Measurements from ENCODE around the gene ADM.

DNA sequence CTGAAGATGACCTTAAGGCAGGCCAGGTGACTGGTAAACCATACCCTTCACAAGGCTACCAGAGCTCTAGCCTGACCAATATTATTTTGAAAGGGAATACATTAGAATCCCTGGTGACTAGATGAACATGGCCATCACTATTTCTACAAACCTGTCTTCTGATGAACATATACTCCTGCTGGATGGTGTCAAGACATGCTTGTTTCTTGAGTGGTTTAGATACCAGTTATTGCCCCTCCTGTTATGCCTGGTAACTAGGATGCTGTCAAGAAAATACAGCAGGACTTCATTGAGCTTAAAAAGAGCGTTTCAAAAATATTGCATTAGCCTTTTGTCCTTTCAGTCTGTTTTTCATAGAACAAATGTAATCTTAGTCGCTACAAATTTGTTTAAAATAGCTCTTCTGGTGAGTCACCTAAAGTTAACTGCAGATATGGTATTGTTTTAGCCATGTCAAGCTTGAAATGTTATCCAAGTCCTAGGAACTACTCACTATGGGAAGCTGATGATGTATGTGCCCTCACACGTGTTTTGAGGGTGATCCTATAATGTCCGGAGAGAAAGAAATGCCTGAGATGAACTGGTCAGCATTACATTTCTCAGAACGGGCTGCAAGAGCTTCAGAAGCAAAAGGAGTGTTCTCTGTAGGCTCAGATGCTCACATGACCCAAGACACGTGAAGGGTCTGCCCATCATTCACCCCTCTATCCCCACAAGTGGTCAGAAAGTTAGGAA is 20.6 kb downstream of the ADM start:
- TF ChIP-seq, protein P1, sequence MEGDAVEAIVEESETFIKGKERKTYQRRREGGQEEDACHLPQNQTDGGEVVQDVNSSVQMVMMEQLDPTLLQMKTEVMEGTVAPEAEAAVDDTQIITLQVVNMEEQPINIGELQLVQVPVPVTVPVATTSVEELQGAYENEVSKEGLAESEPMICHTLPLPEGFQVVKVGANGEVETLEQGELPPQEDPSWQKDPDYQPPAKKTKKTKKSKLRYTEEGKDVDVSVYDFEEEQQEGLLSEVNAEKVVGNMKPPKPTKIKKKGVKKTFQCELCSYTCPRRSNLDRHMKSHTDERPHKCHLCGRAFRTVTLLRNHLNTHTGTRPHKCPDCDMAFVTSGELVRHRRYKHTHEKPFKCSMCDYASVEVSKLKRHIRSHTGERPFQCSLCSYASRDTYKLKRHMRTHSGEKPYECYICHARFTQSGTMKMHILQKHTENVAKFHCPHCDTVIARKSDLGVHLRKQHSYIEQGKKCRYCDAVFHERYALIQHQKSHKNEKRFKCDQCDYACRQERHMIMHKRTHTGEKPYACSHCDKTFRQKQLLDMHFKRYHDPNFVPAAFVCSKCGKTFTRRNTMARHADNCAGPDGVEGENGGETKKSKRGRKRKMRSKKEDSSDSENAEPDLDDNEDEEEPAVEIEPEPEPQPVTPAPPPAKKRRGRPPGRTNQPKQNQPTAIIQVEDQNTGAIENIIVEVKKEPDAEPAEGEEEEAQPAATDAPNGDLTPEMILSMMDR (IDR thresholded peaks at IDR 0.05 in 2 of 3, conservative IDR thresholded peaks at IDR 0.05 in 1 of 3; ENCODE audit: borderline replicate concordance in 1 of 3, insufficient read depth in 1 of 3, low read depth in 2 of 3, low read length in 2 of 3), result no peak
- TF ChIP-seq SP1 (IDR thresholded peaks at IDR 0.05; ENCODE audit: low read depth) (no peak), POLR2AphosphoS5 (IDR thresholded peaks at IDR 0.05; ENCODE audit: low read depth, low read length) (no peak), YY1 (IDR thresholded peaks at IDR 0.05; ENCODE audit: extremely low read depth, insufficient replicate concordance, low read depth, low read length) (no peak), POLR2A (IDR thresholded peaks at IDR 0.05; ENCODE audit: borderline replicate concordance, extremely low read depth, insufficient read depth, insufficient read length) (no peak), EZH2 (IDR thresholded peaks at IDR 0.05) (no peak)
